Nephron progenitor cell (in vitro differentiated cells): ENCODE data around the gene TOGARAM1.
A peak's percentile ranks its signal among the peaks of the same experiment; 100 is the strongest.

Experiments
- DNase-seq: peaks from one replicate; pipeline ENCODE4 v3.0.0; 2021
- H3K27ac Mint-ChIP-seq: 2 replicates; pipeline ENCODE4 v1.8.0; 2021; ENCODE audit warnings: mild to moderate bottlenecking, moderate library complexity, mixed read lengths
- H3K27me3 Mint-ChIP-seq: 2 replicates; pipeline ENCODE4 v1.8.0; 2021; ENCODE audit warnings: mild to moderate bottlenecking, low read depth, mixed read lengths; ENCODE audit not compliant: poor library complexity
- H3K36me3 Mint-ChIP-seq: 2 replicates; pipeline ENCODE4 v1.8.0; 2021; ENCODE audit warnings: low read depth, mixed read lengths
- H3K4me1 Mint-ChIP-seq: 2 replicates; pipeline ENCODE4 v1.8.0; 2021; ENCODE audit warnings: mixed read lengths
- H3K4me3 Mint-ChIP-seq: 2 replicates; pipeline ENCODE4 v1.8.0; 2021; ENCODE audit warnings: mild to moderate bottlenecking, moderate library complexity, mixed read lengths
- H3K9me3 Mint-ChIP-seq: 2 replicates; pipeline ENCODE4 v1.8.0; 2021; ENCODE audit warnings: mild to moderate bottlenecking, moderate library complexity, mixed read lengths
- TF ChIP-seq, protein P1 (sequence below): fragments of 200-600 bp; sonication (generic); IDR thresholded peaks from 2 replicates; pipeline ENCODE4 v1.5.0; 2021; ENCODE audit warnings: antibody characterized with exemption

The TOGARAM1 gene, protein sequence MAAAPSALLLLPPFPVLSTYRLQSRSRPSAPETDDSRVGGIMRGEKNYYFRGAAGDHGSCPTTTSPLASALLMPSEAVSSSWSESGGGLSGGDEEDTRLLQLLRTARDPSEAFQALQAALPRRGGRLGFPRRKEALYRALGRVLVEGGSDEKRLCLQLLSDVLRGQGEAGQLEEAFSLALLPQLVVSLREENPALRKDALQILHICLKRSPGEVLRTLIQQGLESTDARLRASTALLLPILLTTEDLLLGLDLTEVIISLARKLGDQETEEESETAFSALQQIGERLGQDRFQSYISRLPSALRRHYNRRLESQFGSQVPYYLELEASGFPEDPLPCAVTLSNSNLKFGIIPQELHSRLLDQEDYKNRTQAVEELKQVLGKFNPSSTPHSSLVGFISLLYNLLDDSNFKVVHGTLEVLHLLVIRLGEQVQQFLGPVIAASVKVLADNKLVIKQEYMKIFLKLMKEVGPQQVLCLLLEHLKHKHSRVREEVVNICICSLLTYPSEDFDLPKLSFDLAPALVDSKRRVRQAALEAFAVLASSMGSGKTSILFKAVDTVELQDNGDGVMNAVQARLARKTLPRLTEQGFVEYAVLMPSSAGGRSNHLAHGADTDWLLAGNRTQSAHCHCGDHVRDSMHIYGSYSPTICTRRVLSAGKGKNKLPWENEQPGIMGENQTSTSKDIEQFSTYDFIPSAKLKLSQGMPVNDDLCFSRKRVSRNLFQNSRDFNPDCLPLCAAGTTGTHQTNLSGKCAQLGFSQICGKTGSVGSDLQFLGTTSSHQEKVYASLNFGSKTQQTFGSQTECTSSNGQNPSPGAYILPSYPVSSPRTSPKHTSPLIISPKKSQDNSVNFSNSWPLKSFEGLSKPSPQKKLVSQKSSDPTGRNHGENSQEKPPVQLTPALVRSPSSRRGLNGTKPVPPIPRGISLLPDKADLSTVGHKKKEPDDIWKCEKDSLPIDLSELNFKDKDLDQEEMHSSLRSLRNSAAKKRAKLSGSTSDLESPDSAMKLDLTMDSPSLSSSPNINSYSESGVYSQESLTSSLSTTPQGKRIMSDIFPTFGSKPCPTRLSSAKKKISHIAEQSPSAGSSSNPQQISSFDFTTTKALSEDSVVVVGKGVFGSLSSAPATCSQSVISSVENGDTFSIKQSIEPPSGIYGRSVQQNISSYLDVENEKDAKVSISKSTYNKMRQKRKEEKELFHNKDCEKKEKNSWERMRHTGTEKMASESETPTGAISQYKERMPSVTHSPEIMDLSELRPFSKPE (N-terminal part only)

DNA sequence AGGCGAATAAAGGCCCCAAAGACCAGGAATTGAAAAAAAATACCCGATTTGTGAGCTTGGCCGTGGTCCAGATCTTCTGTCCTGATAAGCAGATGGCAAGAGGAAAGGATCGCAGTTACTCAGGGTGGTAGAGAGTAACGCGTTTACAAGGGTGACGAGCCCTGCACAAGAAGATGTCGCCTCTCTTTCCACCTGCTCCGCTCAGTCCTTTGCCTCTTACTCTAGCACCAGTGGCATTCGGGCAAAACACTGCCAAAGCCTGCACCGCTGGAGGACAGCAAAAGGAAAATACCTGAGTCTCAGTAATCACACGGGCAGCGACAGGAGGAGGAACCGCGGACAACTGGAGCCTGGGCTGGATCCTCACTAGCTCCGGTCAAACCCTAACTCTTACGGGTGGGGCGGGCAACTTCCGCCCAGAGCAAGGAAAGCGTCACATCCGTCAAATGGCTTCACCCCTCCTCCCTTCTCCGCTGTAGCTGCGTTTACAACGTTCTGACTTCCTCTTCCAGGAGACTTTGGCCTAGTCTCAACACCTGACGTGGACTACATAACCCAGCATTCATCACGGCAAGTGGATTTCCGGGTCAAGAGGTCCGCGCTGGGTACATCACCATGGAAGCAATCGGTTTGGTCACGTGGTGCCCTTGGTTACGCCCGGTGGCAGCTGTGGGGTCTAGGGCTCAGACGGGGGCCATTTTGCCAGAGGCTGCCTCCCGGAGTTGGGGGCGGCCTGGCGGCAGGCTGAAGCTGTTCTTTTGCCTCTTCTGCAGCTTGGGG is at the start of gene TOGARAM1, which contains the start of gene KLHL28:
TSS of gene TOGARAM1 (plus strand) at position 637 of the 780 bp plus-strand sequence. CDS start 232 bp downstream, outside the sequence.
TSS of gene KLHL28 (minus strand) at position 394 of the 780 bp plus-strand sequence. CDS start 16,019 bp downstream, outside the sequence.
- no peak within 1 kb of the TSS for H3K4me3 Mint-ChIP-seq
- H3K27me3 Mint-ChIP-seq = no peaks in the 10 kb centered on the region
- peaks cover 2% of the 10 kb centered on the region for H3K9me3 Mint-ChIP-seq
- peaks cover 11% of the 10 kb centered on the region for H3K36me3 Mint-ChIP-seq
- TF ChIP-seq, protein P1, sequence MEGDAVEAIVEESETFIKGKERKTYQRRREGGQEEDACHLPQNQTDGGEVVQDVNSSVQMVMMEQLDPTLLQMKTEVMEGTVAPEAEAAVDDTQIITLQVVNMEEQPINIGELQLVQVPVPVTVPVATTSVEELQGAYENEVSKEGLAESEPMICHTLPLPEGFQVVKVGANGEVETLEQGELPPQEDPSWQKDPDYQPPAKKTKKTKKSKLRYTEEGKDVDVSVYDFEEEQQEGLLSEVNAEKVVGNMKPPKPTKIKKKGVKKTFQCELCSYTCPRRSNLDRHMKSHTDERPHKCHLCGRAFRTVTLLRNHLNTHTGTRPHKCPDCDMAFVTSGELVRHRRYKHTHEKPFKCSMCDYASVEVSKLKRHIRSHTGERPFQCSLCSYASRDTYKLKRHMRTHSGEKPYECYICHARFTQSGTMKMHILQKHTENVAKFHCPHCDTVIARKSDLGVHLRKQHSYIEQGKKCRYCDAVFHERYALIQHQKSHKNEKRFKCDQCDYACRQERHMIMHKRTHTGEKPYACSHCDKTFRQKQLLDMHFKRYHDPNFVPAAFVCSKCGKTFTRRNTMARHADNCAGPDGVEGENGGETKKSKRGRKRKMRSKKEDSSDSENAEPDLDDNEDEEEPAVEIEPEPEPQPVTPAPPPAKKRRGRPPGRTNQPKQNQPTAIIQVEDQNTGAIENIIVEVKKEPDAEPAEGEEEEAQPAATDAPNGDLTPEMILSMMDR = no peak
- H3K27ac Mint-ChIP-seq = no peak within 1 kb of the TSS
- peaks cover 53% of the 10 kb centered on the region for H3K4me1 Mint-ChIP-seq
- peak; percentile 93 for DNase-seq

DNA sequence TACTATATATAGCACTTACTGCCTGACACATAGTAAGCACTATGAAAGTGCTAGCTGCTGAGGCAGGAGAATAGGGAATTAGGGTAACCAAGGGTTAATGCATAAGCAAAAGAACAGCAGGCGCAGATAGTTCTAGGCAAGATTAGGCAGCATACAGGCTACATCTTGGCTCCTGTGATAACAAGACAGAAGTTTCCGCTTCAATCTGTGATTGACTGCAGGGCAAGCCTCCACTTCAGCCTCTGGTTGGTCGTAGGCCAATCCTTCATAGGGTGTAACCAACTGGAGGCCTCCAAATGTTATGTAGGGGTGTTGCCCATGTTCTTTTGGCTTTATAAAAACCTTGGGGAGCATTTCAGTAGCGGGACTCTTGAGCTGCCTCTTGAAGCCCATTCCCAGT is 47.1 kb upstream of the TOGARAM1 start:
- Mint-ChIP-seq H3K4me1 (no peaks in the 10 kb centered on the region), H3K36me3 (no peaks in the 10 kb centered on the region), H3K27ac (no peak overlapping the region), H3K27me3 (no peaks in the 10 kb centered on the region), H3K4me3 (no peak overlapping the region), H3K9me3 (peaks cover 5% of the 10 kb centered on the region)
- no peak for DNase-seq
- TF ChIP-seq, protein P1 = no peak

DNA sequence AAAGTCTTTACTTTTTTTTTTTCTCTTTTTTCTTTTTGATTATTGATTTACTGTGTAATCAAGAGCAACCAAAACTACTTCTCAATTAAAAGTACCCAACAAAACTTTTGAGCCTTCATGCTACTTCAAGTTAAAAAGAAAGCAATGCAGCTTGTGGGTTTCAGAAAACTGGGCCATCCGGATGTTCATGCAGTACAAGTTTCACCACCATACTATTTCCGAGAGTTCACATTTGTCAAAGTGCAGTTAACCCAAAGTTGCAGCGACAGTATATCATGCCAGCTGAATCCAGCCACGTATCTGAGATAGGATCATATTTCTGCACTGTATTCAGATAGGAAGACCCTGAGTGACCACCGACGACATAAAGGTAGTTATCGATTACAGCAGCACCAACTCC is 33.2 kb upstream of the TOGARAM1 start:
- Mint-ChIP-seq H3K9me3 (no peaks in the 10 kb centered on the region), H3K36me3 (no peaks in the 10 kb centered on the region), H3K4me1 (no peaks in the 10 kb centered on the region), H3K4me3 (no peak overlapping the region), H3K27ac (no peak overlapping the region), H3K27me3 (no peaks in the 10 kb centered on the region)
- DNase-seq = no peak
- TF ChIP-seq, protein P1 = no peak

DNA sequence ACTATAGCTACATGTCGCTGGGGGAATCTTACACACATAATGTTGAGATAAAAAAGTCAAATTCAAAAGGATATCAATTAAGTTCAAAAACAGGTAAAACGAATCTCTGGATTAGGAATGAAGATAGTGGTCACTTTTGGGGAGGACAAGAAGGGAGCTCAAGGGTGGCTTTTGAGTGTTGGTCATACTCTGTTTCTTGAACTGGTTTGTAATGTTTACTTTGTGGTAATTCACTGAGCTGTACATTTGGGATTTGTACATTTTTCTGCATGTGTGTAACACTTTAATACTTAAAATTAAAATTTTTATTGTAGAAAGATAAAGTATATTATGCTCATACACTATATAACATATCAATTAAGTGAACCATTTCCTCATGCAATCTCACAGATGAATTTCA is 26.8 kb upstream of the TOGARAM1 start:
- H3K27ac Mint-ChIP-seq = peak overlapping the region; percentile 87
- H3K36me3 Mint-ChIP-seq = peaks cover 49% of the 10 kb centered on the region
- TF ChIP-seq, protein P1 = no peak

DNA sequence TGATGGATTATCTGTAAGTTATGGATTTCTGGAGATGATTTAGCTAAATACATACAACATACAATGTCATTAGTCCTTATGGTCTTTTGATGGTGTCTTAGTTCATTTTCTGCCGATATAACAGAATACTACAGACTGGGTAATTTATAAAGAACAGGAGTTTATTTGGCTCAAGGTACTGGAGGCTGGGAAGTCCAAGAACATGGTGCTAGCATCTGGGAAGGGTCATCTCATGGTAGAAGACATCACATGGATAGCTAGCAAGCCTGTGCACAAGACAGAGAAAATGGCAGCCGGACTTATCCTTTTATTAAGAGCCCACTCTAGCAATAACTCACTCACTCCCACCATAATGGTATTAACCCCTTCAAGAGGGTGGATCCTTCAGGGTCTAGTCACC is 24.4 kb upstream of the TOGARAM1 start:
- Mint-ChIP-seq H3K36me3 (peaks cover 73% of the 10 kb centered on the region), H3K4me1 (no peaks in the 10 kb centered on the region), H3K27ac (no peak overlapping the region), H3K27me3 (no peaks in the 10 kb centered on the region), H3K4me3 (no peak overlapping the region), H3K9me3 (peaks cover 40% of the 10 kb centered on the region)
- DNase-seq = no peak
- TF ChIP-seq, protein P1 = no peak

More for the DNA sequence above, 26.8 kb upstream of the TOGARAM1 start:
- DNase-seq = no peak
- Mint-ChIP-seq H3K4me1 (no peaks in the 10 kb centered on the region), H3K4me3 (no peak overlapping the region), H3K27me3 (no peaks in the 10 kb centered on the region), H3K9me3 (peaks cover 23% of the 10 kb centered on the region)
